ENCODE measurements around the gene SEC61G. TPM values are rescaled to one million over a fixed set of nuclear protein-coding genes. Genes with fewer than 3 reads are reported as not detected.

SEC61G gene
- total RNA-seq, 1 experiment from 2014 or later: 359 TPM

GRCh38 chr7:54725255-54725654 is 33.8 kb downstream of the SEC61G start:
- no peak overlapping the region for H3K27ac ChIP-seq
- H3K4me3 ChIP-seq: no peak overlapping the region
- no peaks in the 10 kb centered on the region for H3K9me3 ChIP-seq (replicated peaks)
- H3K27me3 ChIP-seq: no peaks in the 10 kb centered on the region; the same call in 1 of the 2 replicates
- H3K4me1 ChIP-seq: no peaks in the 10 kb centered on the region
- H3K36me3 ChIP-seq: no peaks in the 10 kb centered on the region
- no peak for DNase-seq

GRCh38 chr7:54722502-54722901 is 36.5 kb downstream of the SEC61G start:
- no peak for DNase-seq
- no peak overlapping the region for H3K4me3 ChIP-seq
- H3K4me1 ChIP-seq: no peaks in the 10 kb centered on the region
- H3K36me3 ChIP-seq: no peaks in the 10 kb centered on the region
- no peak overlapping the region for H3K27ac ChIP-seq
- H3K27me3 ChIP-seq: no peaks in the 10 kb centered on the region; the same call in 1 of the 2 replicates
- H3K9me3 ChIP-seq (replicated peaks): no peaks in the 10 kb centered on the region

DNA sequence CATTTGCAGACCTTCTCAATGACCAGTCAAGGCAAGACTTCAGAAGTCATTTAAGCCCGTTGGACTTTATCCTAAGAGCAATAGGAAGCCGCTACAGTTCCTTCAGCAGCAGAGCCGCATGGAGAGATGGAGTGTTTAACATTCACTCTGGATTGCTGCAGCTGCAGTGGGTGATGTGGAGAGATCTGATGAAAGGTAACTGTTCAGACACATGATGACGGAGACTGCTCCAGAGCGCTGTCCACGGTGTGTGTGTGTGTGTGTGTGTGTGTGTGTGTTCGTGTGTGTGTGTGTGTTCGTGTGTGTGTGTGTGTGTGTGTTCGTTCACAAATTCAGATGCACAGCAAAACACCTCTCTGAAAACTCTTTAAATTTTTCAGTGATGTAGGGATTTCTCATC is 37.0 kb downstream of the SEC61G start:
- Histone ChIP-seq H3K27me3 (no peaks in the 10 kb centered on the region; the same call in 1 of the 2 replicates), H3K27ac (no peak overlapping the region), H3K9me3 (replicated peaks) (no peaks in the 10 kb centered on the region), H3K36me3 (no peaks in the 10 kb centered on the region), H3K4me3 (no peak overlapping the region), H3K4me1 (no peaks in the 10 kb centered on the region)
- DNase-seq: no peak

DNA sequence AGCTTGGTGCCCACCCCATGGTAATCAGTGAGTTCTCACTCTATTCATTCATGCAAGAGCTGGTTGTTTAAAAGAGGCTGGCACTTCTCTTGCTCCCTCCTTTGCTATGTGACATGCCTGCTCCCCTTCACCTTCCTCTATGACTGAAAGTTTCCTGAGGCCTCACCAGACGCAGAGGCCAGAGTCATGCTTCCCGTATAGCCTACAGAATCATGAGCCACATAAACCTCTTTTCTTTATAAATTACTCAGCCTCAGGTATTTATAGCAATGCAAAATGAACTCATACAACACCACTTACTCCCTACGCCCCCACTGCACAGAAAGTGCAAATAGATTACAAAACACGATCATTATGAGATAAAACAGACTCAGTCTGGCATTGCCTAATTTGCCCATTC is 39.0 kb downstream of the SEC61G start:
- Histone ChIP-seq H3K4me1 (no peaks in the 10 kb centered on the region), H3K4me3 (no peak overlapping the region), H3K36me3 (no peaks in the 10 kb centered on the region), H3K9me3 (replicated peaks) (no peaks in the 10 kb centered on the region), H3K27ac (no peak overlapping the region), H3K27me3 (no peaks in the 10 kb centered on the region; the same call in 1 of the 2 replicates)
- no peak for DNase-seq

DNA sequence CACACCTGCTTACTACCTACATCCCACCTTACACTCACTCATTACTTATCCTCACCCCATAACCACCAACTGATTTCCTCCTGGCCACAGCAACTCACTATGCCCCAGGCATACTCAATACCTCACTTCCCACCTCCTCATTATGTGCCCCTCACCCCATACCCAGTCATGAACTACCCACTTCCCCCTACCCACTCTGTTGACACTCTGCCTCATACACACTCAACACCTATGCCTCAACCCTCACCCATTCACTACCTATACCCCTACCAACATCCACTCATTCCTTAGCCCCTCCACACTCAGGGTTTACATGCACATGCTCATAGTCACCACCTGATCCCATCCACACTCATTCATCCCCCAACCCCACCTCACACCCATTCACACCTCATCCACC is 39.6 kb downstream of the SEC61G start:
- Histone ChIP-seq H3K4me1 (no peaks in the 10 kb centered on the region), H3K27me3 (no peaks in the 10 kb centered on the region; the same call in 1 of the 2 replicates), H3K36me3 (no peaks in the 10 kb centered on the region), H3K27ac (no peak overlapping the region), H3K9me3 (replicated peaks) (no peaks in the 10 kb centered on the region), H3K4me3 (no peak overlapping the region)
- DNase-seq: no peak

DNA sequence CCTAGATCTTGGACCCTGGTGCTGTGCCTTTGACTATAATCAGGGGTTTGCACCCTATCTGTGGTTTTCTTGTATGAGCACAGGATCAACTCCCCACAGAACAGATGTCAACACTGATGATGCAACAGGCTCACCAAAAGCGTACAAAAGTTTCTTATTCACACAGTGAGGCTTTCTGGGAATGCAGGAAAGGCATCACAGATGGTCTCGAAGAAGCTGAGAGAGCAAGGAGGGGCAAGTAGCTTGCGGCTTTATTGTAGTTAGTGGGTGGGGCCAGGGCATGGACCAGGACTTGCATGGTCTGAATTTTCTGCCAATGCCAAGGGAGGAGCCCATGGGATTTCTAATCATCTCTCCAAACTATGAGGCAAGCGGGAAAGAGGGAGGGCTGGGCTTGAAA is 46.2 kb downstream of the SEC61G start:
- H3K27me3 ChIP-seq: no peaks in the 10 kb centered on the region
- H3K9me3 ChIP-seq (replicated peaks): no peaks in the 10 kb centered on the region; the same call in 1 of the 2 replicates
- no peak overlapping the region for H3K27ac ChIP-seq
- no peak for DNase-seq
- H3K4me3 ChIP-seq: no peak overlapping the region
- no peaks in the 10 kb centered on the region for H3K4me1 ChIP-seq
- no peaks in the 10 kb centered on the region for H3K36me3 ChIP-seq

DNA sequence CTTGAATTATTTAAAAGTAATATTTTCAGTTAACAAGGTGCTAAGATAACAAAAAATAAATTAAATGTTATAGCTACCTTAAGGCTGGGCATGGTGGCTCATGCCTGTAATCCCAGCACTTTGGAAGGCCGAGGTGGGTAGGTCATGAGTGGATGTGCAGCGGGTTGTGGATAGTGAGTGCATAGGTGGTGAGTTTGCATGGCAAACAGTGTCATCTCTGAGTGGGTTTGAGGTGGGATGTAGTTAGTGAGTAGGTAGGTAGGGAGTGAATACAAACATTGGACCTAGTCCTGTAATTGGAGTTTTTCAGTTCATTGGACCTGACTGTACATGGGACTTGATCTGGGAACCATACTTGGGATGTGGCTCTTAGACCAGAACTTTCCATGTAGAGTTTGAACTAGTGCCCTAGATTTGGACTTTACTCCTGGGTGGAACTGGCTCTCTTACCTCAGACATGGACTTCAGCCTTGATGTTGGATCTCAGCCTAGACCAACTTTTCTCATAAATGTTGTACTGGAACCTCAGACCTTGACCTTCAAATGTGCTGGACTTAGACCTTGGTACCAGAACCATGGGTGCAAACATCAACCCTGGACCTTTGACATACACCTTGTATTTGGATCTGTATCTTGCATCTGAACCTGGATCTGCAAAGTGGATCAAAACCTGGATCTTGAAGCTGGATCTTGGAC is 47.0 kb downstream of the SEC61G start:
- H3K27ac ChIP-seq: no peak overlapping the region
- no peak overlapping the region for H3K4me3 ChIP-seq
- no peaks in the 10 kb centered on the region for H3K27me3 ChIP-seq
- H3K36me3 ChIP-seq: no peaks in the 10 kb centered on the region
- no peaks in the 10 kb centered on the region for H3K4me1 ChIP-seq
- DNase-seq: no peak
- H3K9me3 ChIP-seq (replicated peaks): no peaks in the 10 kb centered on the region; the same call in 1 of the 2 replicates

- H3K4me3 ChIP-seq: no peak overlapping the region
- DNase-seq: no peak
Observed at GRCh38 chr7:54709283-54709682, 49.7 kb downstream of the SEC61G start.

GRCh38 chr7:54705436-54705835 is 53.6 kb downstream of the SEC61G start:
- Histone ChIP-seq H3K27ac (no peak overlapping the region), H3K4me1 (no peaks in the 10 kb centered on the region), H3K4me3 (no peak overlapping the region), H3K36me3 (no peaks in the 10 kb centered on the region), H3K9me3 (replicated peaks) (no peaks in the 10 kb centered on the region; the same call in 1 of the 2 replicates), H3K27me3 (no peaks in the 10 kb centered on the region)
- peak in 1 of 2 experiments; percentile 38 for DNase-seq

More at GRCh38 chr7:54709283-54709682, 49.7 kb downstream of the SEC61G start:
- H3K9me3 ChIP-seq (replicated peaks): no peaks in the 10 kb centered on the region; the same call in 1 of the 2 replicates
- H3K27ac ChIP-seq: no peak overlapping the region
- no peaks in the 10 kb centered on the region for H3K27me3 ChIP-seq
- H3K4me1 ChIP-seq: no peaks in the 10 kb centered on the region
- no peaks in the 10 kb centered on the region for H3K36me3 ChIP-seq

DNA sequence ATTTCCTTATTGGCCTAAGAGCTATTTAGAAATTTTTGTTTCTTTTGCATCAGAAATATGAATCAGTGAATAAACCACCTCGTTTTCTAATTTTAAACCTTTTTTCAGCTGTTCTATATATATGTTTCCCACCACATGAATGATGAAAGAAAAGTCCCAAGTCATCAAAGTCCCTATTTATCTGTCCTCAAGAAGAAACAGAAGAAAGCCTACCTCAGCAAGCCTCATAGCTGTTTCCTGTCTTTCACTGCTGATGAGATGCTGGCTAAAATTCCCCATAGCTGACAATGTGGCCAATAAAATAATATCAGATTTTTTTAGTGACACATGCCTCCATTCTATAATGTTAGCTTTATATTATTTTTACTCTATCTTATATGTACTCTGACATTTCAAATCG is 54.2 kb downstream of the SEC61G start:
- Histone ChIP-seq H3K27ac (no peak overlapping the region), H3K9me3 (replicated peaks) (no peaks in the 10 kb centered on the region; the same call in 1 of the 2 replicates), H3K27me3 (no peaks in the 10 kb centered on the region), H3K4me3 (no peak overlapping the region), H3K36me3 (no peaks in the 10 kb centered on the region), H3K4me1 (no peaks in the 10 kb centered on the region)
- no peak for DNase-seq

Other genes with a start within 250 kb of the SEC61G start
- gene VSTM2A, start 216.8 kb downstream of the SEC61G start, total RNA-seq (2014; rRNA removed; shearing (Covaris generic)): not detected in 2 replicates